Memory B cell (primary cell): ENCODE data around the gene GABRB3.
"Not testable (repeated sequence)": the region's sequence is repeated elsewhere in the genome, so short reads cannot be mapped to it uniquely, and the experiment has no call there.

Experiments used
- ATAC-seq: fragments of 150-1000 bp; cut with Tn5 transposase; 2 replicates; pipeline ENCODE4 v1.10.0; 2021; ENCODE audit warnings: low read depth, mild to moderate bottlenecking, moderate library complexity
- DNase-seq, 2 donors: peaks; one replicate each; pipeline ENCODE4 v3.0.0; 2022; ENCODE audit warnings: low spot score in 2 of 2
- H3K27ac Mint-ChIP-seq: one replicate; pipeline ENCODE4 v1.8.0; 2022; ENCODE audit warnings: mild to moderate bottlenecking, moderate library complexity, mixed read lengths
- H3K27me3 Mint-ChIP-seq: one replicate; pipeline ENCODE4 v1.8.0; 2022; ENCODE audit warnings: mixed read lengths
- H3K36me3 Mint-ChIP-seq: one replicate; pipeline ENCODE4 v1.8.0; 2022; ENCODE audit warnings: mild to moderate bottlenecking, mixed read lengths
- H3K4me1 Mint-ChIP-seq: one replicate; pipeline ENCODE4 v1.8.0; 2022; ENCODE audit warnings: mixed read lengths
- H3K4me3 Mint-ChIP-seq: one replicate; pipeline ENCODE4 v1.8.0; 2022; ENCODE audit warnings: mild to moderate bottlenecking, moderate library complexity, mixed read lengths
- H3K9me3 Mint-ChIP-seq: one replicate; pipeline ENCODE4 v1.8.0; 2022; ENCODE audit warnings: mixed read lengths

Gene GABRB3

GRCh38 chr15:26720546-26720945, 52.3 kb downstream of the GABRB3 start:
- Mint-ChIP-seq H3K4me1 (no peaks in the 10 kb centered on the region), H3K4me3 (no peak overlapping the region), H3K36me3 (no peaks in the 10 kb centered on the region), H3K27ac (no peak overlapping the region), H3K27me3 (no peaks in the 10 kb centered on the region), H3K9me3 (peaks cover 12% of the 10 kb centered on the region)
- no peak for DNase-seq
- no peak for ATAC-seq

- H3K27me3 Mint-ChIP-seq, H3K36me3 Mint-ChIP-seq, ATAC-seq, H3K4me1 Mint-ChIP-seq, H3K27ac Mint-ChIP-seq, DNase-seq, H3K4me3 Mint-ChIP-seq: not testable (repeated sequence)
- H3K9me3 Mint-ChIP-seq = peaks cover 12% of the 10 kb centered on the region
These were observed 53.0 kb downstream of the GABRB3 start for GRCh38 chr15:26719866-26720265.

GRCh38 chr15:26716069-26716468, 56.8 kb downstream of the GABRB3 start:
- H3K4me1 Mint-ChIP-seq = peaks cover 2% of the 10 kb centered on the region
- ATAC-seq (no peak), DNase-seq (no peak)
- peaks cover 16% of the 10 kb centered on the region for H3K9me3 Mint-ChIP-seq
- no peaks in the 10 kb centered on the region for H3K36me3 Mint-ChIP-seq
- H3K27ac Mint-ChIP-seq = no peak overlapping the region
- H3K4me3 Mint-ChIP-seq = no peak overlapping the region
- H3K27me3 Mint-ChIP-seq = no peaks in the 10 kb centered on the region

- H3K4me3 Mint-ChIP-seq = no peak overlapping the region
- H3K36me3 Mint-ChIP-seq = no peaks in the 10 kb centered on the region
- ATAC-seq = no peak
- H3K27ac Mint-ChIP-seq = no peak overlapping the region
- DNase-seq = no peak
- H3K4me1 Mint-ChIP-seq = peaks cover 2% of the 10 kb centered on the region
- H3K9me3 Mint-ChIP-seq = peaks cover 14% of the 10 kb centered on the region
- H3K27me3 Mint-ChIP-seq = no peaks in the 10 kb centered on the region
These were observed 59.4 kb downstream of the GABRB3 start for GRCh38 chr15:26713498-26713897.

- H3K4me3 Mint-ChIP-seq = no peak overlapping the region
- peaks cover 13% of the 10 kb centered on the region for H3K9me3 Mint-ChIP-seq
- H3K4me1 Mint-ChIP-seq = peaks cover 2% of the 10 kb centered on the region
- ATAC-seq (no peak), DNase-seq (no peak)
- no peaks in the 10 kb centered on the region for H3K36me3 Mint-ChIP-seq
- no peak overlapping the region for H3K27ac Mint-ChIP-seq
- H3K27me3 Mint-ChIP-seq = no peaks in the 10 kb centered on the region
These were observed 60.5 kb downstream of the GABRB3 start for GRCh38 chr15:26712335-26712734.

GRCh38 chr15:26711445-26711844, 61.4 kb downstream of the GABRB3 start:
- DNase-seq (no peak), ATAC-seq (no peak)
- peaks cover 15% of the 10 kb centered on the region for H3K9me3 Mint-ChIP-seq
- H3K4me3 Mint-ChIP-seq = no peak overlapping the region
- H3K27me3 Mint-ChIP-seq = no peaks in the 10 kb centered on the region
- H3K27ac Mint-ChIP-seq = no peak overlapping the region
- H3K4me1 Mint-ChIP-seq = peaks cover 2% of the 10 kb centered on the region
- H3K36me3 Mint-ChIP-seq = no peaks in the 10 kb centered on the region

- no peak for DNase-seq
- Mint-ChIP-seq H3K9me3 (peaks cover 7% of the 10 kb centered on the region), H3K27me3 (no peaks in the 10 kb centered on the region), H3K36me3 (no peaks in the 10 kb centered on the region), H3K4me3 (no peak overlapping the region), H3K4me1 (no peaks in the 10 kb centered on the region), H3K27ac (no peak overlapping the region)
- ATAC-seq = no peak
These were observed 70.5 kb downstream of the GABRB3 start for GRCh38 chr15:26702381-26702780.

GRCh38 chr15:26698555-26698954, 74.3 kb downstream of the GABRB3 start:
- Mint-ChIP-seq H3K4me1 (no peaks in the 10 kb centered on the region), H3K9me3 (peaks cover 12% of the 10 kb centered on the region), H3K27me3 (no peaks in the 10 kb centered on the region), H3K36me3 (no peaks in the 10 kb centered on the region), H3K27ac (no peak overlapping the region), H3K4me3 (no peak overlapping the region)
- no peak for DNase-seq
- no peak for ATAC-seq

GRCh38 chr15:26697913-26698312, 75.0 kb downstream of the GABRB3 start:
- Mint-ChIP-seq H3K36me3 (no peaks in the 10 kb centered on the region), H3K27me3 (no peaks in the 10 kb centered on the region), H3K9me3 (peaks cover 12% of the 10 kb centered on the region), H3K4me1 (no peaks in the 10 kb centered on the region), H3K27ac (no peak overlapping the region), H3K4me3 (no peak overlapping the region)
- no peak for ATAC-seq
- DNase-seq = no peak

- ATAC-seq (no peak), DNase-seq (no peak)
- no peaks in the 10 kb centered on the region for H3K27me3 Mint-ChIP-seq
- H3K4me3 Mint-ChIP-seq = no peak overlapping the region
- H3K9me3 Mint-ChIP-seq = peaks cover 11% of the 10 kb centered on the region
- no peak overlapping the region for H3K27ac Mint-ChIP-seq
- H3K4me1 Mint-ChIP-seq = no peaks in the 10 kb centered on the region
- no peaks in the 10 kb centered on the region for H3K36me3 Mint-ChIP-seq
These were observed 81.6 kb downstream of the GABRB3 start for GRCh38 chr15:26691249-26691648.

GRCh38 chr15:26690778-26691177, 82.1 kb downstream of the GABRB3 start:
- no peak overlapping the region for H3K27ac Mint-ChIP-seq
- no peak for DNase-seq
- ATAC-seq = no peak
- H3K36me3 Mint-ChIP-seq = no peaks in the 10 kb centered on the region
- H3K27me3 Mint-ChIP-seq = no peaks in the 10 kb centered on the region
- peaks cover 11% of the 10 kb centered on the region for H3K9me3 Mint-ChIP-seq
- H3K4me3 Mint-ChIP-seq = no peak overlapping the region
- no peaks in the 10 kb centered on the region for H3K4me1 Mint-ChIP-seq

- DNase-seq (no peak), ATAC-seq (no peak)
- no peak overlapping the region for H3K4me3 Mint-ChIP-seq
- H3K27me3 Mint-ChIP-seq = no peaks in the 10 kb centered on the region
- peaks cover 5% of the 10 kb centered on the region for H3K9me3 Mint-ChIP-seq
- no peaks in the 10 kb centered on the region for H3K36me3 Mint-ChIP-seq
- no peak overlapping the region for H3K27ac Mint-ChIP-seq
- H3K4me1 Mint-ChIP-seq = no peaks in the 10 kb centered on the region
These were observed 83.4 kb downstream of the GABRB3 start for GRCh38 chr15:26689462-26689861.

GRCh38 chr15:26686547-26687187, 86.2 kb downstream of the GABRB3 start:
- Mint-ChIP-seq H3K4me1 (no peaks in the 10 kb centered on the region), H3K27me3 (no peaks in the 10 kb centered on the region), H3K9me3 (peaks cover 3% of the 10 kb centered on the region), H3K4me3 (no peak overlapping the region), H3K36me3 (no peaks in the 10 kb centered on the region), H3K27ac (no peak overlapping the region)
- ATAC-seq (no peak), DNase-seq (no peak)

GRCh38 chr15:26682598-26683164, 90.2 kb downstream of the GABRB3 start:
- Mint-ChIP-seq H3K4me1 (no peaks in the 10 kb centered on the region), H3K4me3 (no peak overlapping the region), H3K27ac (no peak overlapping the region), H3K36me3 (no peaks in the 10 kb centered on the region), H3K27me3 (no peaks in the 10 kb centered on the region), H3K9me3 (peaks cover 3% of the 10 kb centered on the region)
- DNase-seq = no peak
- ATAC-seq = no peak

GRCh38 chr15:26679927-26680326, 92.9 kb downstream of the GABRB3 start:
- H3K4me3 Mint-ChIP-seq = no peak overlapping the region
- ATAC-seq = no peak
- no peaks in the 10 kb centered on the region for H3K4me1 Mint-ChIP-seq

More at GRCh38 chr15:26679927-26680326, 92.9 kb downstream of the GABRB3 start:
- no peaks in the 10 kb centered on the region for H3K27me3 Mint-ChIP-seq
- H3K27ac Mint-ChIP-seq = no peak overlapping the region
- DNase-seq = no peak
- H3K9me3 Mint-ChIP-seq = peaks cover 2% of the 10 kb centered on the region
- no peaks in the 10 kb centered on the region for H3K36me3 Mint-ChIP-seq
